Gastroesophageal sphincter (tissue), 3 donors: ENCODE measurements around the gene UST.
A peak's percentile ranks its signal among the peaks of the same experiment; 100 is the strongest.

ENCODE experiments used
- CTCF ChIP-seq, 4 experiments: fragments of 200-600 bp in 2 of 4; fragments of 450-650 bp in 2 of 4; sonication (generic) in 1 of 4; IDR thresholded peaks; one replicate each; pipeline ENCODE4 v1.5.1; 2017 to 2019; ENCODE audit warnings: antibody characterized with exemption in 4 of 4, mild to moderate bottlenecking in 2 of 4, moderate library complexity in 2 of 4
- EP300 ChIP-seq: sonication (generic); formaldehyde crosslinking; IDR thresholded peaks from one replicate; pipeline ENCODE4 v1.6.1; 2017; ENCODE audit warnings: antibody characterized with exemption, mild to moderate bottlenecking
- POLR2A ChIP-seq, 2 donors: fragments of 450-650 bp; IDR thresholded peaks; one replicate each; pipeline ENCODE4 v1.6.1; 2017; ENCODE audit warnings: antibody characterized with exemption in 2 of 2, mild to moderate bottlenecking in 2 of 2, moderate library complexity in 1 of 2
- POLR2AphosphoS5 ChIP-seq: sonication (generic); formaldehyde crosslinking; IDR thresholded peaks from one replicate; pipeline ENCODE4 v1.6.1; 2017; ENCODE audit warnings: antibody characterized with exemption

GRCh38 chr6:148760568-148761526 is 14.0 kb downstream of the UST start:
- TF ChIP-seq CTCF (IDR thresholded peaks at IDR 0.05) (no peak), POLR2A (IDR thresholded peaks at IDR 0.05) (no peak), POLR2AphosphoS5 (peak; percentile 49), EP300 (no peak)
